Astrocyte (in vitro differentiated cells and primary cell): ENCODE data around the gene SVOPL.

ENCODE experiments used
- CTCF ChIP-seq: IDR thresholded peaks from 2 replicates; pipeline ENCODE4 v1.5.1; 2011; ENCODE audit warnings: low read depth, mild to moderate bottlenecking, inconsistent platforms, low read length, moderate library complexity; ENCODE audit not compliant: insufficient read depth
- EZH2 ChIP-seq: IDR thresholded peaks from 2 replicates; pipeline ENCODE4 v1.6.1; 2012; ENCODE audit warnings: mild to moderate bottlenecking, low read length, inconsistent platforms; ENCODE audit not compliant: insufficient read depth

- TF ChIP-seq CTCF: no peak
- no peak for TF ChIP-seq EZH2
These were observed 15.7 kb upstream of the SVOPL start for GRCh38 chr7:138716889-138717288.
